ENCODE data around the gene TP63.

TP63 gene

DNA sequence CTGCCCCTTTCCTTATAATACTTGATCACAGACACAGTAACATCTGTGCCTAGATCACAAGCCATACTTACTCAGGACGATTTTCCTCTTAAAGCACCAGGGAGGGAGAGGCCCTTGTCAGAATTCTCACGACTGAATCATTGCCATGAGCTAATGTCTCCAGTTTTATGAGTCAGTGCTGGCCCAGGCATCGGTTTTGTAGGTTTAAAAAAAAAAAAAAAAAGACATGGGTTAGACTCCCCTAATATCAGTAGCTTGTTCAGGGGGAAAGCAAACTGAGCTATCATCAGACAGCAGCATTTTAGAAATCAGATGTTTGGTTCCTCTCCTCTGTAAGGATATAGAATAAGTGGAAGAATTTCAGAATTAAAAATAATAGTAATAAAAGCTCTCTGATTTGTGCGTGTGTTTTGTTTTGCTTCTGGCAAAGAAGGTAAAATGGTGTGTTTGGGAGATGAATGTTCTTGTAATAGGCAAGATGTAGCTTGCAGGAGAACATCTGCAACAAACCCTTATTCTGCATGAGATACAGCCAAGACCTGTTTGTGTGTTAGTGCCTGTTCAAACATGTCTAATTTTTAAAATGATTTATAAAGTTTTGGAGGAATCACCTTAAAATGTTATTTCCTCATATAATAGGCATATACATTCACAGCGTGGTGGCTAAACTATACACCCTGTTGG is 193.6 kb downstream of the TP63 start:
- no peak for DNase-seq

DNA sequence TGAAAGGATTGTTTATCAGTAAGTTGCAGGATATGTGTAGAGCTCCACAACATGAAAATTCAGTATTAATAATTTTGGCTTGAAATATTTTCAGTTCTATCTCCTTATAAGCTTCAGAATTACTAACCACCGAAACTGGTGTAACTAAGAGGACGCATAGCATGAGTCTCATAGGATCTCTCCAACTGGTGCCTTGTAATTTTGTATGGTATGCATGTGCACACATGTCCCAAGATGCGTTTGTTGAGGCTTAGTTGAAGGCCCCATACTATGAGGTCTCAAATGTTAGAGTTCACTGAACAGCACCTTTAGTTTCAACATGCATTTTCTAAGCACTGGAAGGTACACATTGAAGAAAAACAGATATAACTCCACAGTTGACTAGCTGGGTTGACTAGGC is 195.4 kb downstream of the TP63 start:
- DNase-seq, result no peak

DNA sequence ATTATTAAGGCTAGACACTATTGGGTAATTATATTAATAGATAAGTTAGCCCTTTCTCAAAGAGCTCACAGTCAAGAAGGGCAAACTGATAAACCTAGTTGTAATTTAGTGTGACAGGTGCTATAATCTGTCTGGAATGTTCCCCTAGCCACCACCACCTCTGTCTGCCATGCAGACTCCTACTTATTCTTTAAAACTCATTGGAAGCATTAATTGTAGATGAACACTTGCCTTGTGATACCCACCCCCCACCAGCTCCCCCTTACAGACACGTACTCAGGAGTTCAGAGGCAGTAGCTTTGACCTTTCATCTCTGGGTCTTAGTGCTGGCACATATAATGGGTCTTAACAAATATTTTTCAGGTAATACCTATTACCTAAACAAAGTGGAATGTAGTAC is 195.9 kb downstream of the TP63 start:
- no peak for DNase-seq

DNA sequence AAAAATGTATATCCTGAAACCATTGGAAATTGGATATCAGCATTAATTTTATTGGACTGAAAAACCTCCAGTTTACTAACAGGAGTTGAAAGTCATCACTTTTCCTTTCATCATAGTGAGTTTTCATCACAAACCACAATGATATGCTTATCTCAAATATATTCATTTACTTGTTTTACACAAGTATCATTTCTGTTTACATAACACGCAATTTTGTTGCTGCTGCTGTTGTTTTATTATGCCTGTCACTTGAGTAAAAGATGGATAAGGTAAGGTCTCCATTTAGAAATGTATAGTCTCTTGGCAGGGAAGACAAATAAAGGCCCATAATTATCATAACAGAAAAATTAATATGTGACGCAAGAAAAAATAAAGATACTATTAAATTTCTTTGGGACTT is 199.2 kb downstream of the TP63 start:
- DNase-seq, result no peak

DNA sequence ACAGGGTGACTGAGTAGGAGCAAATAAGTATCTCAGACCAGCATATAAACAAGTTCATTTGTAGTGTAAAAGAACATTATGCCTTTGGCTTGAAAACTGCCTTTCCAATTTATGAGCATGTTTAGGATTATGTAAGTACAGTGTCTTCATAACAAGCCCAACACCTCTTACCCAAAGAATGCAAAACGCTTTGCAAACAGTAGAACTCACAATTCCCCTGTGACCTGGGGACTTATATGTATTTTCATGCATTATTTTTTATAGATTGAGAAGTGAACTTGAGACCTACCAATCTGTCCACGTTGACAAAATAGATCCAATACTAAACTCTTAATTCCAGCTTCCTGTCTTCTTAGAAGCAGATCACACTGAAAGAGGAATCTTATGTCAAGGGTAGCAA is 202.1 kb downstream of the TP63 start:
- no peak for DNase-seq

DNA sequence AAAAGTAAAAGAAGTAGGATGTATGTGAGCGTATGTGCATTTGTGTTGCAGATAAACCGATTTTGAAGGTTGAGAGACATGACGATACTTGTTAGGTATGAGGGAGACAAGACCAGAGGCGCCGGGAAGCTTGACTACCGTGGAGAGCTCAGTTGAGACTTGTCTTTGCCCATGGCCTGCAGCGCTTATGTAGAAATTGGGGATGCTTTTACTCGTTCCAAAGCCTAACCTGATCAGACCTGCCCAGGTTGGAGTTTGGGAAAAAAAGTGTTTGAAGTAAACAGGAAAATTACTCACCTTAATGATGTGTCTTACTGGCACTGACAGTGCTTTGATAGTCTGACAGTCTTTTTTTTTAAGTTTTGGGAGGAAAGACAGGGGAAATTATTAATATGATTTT is 202.8 kb downstream of the TP63 start:
- DNase-seq, result no peak

DNA sequence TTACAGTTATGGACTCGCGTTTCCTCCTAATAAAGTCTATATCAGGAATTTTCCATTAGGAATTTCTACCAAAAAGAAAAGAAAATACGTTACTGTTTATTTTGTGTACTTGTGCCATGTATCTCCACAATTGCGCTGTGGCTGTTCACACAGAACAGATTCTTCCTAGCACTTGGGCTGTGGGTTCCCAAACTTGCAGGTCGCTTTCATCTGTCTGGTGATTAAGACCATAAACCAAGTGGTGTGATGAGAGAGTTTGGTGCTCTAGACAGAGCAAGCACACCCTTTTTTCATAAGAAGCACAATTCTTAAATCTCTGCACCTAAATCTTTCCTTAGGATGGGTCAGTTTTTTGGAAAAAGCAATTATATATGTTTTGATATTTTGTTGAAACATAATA is 203.3 kb downstream of the TP63 start:
- no peak for DNase-seq

DNA sequence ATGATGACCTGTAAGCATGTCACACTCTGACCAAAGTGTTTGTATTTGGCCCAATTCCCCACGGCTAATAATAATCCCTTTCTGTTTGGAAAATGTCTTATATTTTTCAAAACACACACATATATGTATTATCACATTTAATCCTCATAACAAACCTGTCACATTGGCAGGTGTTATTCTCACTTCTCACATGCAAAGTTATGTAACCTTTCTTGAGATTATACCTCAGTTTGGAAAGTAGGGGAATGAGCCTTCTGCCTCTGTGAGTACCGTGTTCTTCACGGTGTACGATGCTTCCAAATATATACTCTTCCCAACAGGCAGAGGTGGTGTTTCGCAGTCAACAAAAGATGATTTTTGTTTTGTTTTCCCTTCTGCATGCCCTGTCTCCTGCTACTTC is 205.6 kb downstream of the TP63 start:
- DNase-seq, result no peak

DNA sequence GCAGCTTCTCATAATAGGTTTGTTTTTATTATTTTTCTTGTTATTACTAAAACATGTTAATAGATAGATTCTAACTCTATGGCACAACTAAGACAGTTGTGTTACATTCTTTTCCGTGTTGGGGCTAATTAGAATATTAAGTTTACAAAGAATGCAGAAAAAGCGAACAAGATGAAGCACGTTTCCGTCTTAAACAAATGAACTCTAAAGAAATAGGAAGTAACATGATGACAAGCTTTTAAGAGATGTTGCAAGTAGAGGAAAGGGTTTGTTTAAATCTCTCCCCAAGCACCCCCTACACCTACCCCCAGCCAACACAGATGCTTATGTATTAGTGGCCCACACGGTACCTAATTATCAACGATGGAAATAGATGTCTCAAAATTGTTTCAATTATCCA is 207.1 kb downstream of the TP63 start:
- DNase-seq, result no peak

DNA sequence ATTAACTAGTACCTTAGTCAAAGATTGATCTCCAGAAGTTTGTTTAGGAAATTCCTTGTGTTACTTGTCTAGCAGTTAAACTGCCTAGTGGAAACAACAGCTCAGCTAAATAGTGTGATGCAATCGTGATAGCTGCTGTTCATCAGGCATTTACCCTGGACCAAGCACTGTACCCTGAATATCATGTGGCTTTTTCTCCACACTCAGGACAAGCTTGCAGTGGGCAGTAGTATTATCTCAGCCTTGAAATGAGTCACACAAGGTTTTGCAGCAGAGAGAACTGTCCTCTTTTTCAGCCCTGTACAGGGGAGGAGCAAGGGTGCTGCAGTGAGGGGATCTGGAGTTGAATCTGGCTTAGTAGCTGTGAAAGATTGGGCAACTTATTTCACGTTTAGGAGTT is 208.4 kb downstream of the TP63 start:
- DNase-seq, result no peak

DNA sequence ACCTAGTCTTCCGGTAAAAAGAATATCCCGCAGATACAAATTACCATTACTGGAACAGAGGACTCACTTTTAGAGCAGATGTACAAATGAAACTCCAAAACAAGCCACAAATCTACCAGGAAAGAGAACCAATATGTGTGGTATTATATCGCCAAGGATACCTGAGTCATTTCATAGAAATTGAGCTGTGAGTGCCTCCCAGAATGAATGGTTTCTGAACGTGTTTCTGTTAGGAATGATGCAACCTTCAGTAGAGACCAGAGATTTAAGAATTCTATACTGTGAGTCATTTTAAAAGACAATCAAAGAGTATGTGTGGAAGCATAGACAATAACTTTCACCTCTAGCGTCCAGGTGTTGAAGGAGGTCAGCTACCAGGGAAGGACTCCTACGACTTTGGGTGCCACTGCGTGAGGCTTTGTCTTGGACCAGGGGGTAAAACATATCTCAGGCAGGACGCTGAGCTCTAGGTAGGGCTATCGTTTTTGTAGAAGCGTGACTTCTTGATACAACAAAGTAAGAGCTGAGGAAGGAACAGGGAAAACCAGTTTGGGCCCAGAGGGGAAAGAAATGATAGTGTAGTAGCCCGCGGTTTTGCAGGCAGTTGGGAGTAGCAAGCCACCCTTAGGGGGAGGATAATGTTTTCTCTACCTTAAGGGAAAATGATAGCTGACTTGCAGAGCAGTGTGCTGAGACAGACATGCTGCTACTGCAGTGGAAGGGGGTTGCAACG is 210.4 kb downstream of the TP63 start:
- peak in 1 of 5 experiments; percentile 58 for DNase-seq

DNA sequence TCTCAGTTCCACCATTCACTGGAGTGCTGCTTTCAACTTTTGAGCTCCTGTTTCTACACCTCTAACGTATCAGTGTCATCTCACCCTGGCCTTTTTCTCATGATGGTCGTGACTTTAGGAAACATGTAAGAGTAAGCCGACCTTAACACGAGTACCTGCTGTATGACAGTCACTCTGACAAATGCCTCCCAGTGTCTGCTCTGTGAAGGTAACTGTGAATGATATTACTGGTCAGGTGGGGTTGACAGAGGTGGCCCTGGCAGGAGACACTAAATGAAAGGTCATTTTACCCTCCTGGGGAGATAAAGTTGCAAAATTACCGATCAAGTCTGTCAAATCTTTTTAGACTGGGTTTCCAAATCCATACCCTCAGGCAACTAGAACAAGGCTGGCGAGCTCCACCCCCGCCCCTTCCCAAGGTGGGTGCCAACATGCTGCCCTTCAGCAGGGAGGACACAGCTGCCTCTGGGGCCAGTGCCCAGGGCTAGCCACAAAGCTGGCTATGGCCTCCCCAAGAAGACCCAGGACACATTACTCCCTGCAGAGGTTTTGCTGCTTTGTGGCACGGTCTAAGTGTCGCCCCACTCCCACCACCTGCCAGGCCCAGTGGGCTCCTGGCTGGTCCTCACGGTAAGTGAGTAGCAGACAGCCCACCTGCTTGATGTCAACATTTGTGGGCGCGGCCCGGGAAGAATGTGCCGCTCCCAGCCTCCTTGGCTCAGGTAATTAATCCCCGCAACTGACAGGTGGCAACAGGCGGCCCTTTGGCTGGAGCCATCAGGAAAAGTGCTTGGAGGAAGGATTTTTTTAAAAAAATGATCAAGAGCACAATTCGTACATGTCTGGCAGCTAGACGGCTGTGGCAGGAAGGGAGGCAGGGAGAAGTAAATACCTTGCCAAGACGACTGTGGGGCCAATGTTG is 211.8 kb downstream of the TP63 start:
- DNase-seq, result no peak

DNA sequence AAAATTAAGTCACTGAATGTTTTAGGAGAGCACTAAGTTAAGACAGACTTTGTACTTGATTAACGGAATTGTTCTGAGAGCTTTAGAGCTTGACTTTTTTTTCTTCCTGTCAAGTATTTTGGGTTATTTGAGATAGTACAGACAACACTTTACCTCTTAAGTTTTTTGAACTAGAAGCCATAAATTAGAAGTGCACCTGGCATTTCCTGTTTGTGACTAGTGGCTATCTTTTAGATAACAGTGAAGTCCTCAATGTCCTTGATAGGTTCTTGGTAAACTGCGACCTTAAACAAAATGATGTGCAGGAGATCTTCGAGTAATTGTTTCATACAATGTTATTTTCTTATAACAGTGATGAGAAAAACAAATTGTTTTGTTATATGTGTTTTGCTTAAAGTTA is 213.9 kb downstream of the TP63 start:
- DNase-seq, result no peak

DNA sequence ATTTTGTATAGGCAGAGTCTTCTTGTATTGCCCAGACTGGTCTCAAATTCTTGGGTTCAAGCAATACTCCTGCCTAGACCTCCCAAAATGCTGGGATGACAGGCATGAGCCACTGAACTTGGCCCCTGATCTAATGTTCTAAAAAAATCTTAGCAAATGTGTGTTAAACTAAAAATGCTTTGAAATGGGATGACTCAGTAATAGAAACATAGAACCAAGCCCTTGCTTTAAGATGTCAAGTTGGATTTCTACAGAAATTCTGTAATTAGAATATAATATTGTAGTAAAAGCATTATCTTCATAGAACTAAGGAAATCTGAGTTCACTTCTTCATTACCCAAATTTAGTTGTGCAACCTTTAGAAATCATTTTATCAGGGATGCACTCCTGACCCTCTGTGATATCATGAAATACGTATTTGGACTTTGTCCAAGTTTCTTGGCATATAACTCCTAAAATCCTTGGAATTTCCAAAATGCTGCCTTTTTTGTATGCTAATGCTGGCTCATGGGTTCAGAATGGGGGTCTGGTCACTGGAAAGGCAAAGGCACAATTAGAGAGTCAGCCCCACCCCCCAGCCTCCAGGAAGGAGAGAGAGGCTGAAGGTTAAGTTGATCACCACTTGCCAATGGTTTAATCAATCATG is 217.3 kb downstream of the TP63 start:
- DNase-seq, result no peak

DNA sequence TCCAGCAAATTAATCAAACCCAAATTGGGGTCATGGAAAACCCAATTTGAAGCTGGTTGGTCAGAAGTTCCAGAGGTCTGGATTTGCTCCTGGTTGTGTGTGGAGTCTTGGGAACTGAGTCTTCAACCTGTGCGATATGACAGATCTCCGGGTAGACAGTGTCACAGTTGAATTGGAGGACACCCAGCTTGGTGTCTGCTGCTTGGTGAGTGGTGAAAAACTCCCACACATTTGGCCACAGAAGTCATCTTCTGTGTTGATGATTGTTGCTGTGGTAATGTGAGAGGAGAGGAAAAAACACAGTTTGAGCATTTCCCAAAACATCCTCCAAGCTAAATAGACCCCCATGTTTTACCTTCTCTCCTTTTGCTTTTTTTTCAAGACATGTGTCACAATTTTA is 218.1 kb downstream of the TP63 start:
- DNase-seq, result peak in 1 of 5 experiments; percentile 2

DNA sequence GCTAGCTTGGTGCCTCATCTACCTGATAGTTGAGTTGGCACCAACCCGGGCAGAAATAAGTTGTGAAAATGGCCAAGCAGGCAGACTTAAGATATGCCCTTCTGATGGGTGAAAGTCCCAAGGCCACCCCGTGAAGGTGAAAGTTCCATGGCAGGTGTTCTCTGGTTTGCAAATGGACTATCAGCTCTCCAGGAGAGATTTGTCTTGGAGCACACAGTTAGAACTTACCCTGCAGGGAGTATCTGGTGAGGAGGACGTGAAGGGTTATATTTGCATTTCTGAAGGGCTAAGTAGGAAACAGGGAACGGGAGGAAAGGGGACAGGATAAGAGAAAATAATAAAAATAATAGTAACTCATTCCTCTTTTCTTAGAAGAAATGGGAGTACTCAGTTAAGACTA is 220.5 kb downstream of the TP63 start:
- DNase-seq, result no peak

DNA sequence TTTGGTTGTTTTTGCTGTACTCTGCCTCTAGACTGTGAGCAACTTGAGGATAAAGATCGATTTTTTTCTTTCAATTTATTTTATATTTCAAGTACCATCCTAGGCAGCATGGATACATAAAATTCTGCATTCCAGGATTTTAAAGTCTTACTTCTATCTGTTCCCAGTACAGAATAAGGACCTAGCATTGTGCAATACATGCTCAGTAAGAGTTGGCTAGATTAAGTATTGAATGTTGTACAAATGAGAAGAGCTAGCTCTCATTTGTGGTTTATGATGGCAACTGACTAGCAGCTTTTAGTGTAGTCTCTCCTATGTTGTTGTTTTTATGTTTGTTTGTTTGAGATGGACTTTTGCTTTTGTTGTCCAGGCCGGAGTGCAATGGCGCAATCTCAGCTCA is 222.7 kb downstream of the TP63 start:
- DNase-seq, result no peak

DNA sequence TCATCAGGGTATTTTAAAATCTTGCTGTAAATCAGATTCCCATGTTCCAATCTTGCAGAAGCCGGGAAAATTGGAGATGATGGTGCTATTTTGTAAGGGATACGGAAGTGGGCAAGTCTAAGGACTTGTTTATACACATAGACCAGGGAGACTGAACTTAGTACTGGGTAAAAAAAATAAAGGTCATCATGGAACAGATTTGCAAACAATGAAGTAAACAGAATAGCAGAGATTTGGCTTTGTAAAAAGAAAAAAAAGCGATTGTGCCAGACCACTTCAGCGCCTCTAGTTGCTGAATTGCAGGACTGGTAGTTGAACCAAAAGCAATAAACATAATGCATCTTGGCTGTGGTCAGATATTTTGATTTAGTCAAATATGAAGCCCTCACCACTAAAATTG is 229.1 kb downstream of the TP63 start:
- no peak for DNase-seq

DNA sequence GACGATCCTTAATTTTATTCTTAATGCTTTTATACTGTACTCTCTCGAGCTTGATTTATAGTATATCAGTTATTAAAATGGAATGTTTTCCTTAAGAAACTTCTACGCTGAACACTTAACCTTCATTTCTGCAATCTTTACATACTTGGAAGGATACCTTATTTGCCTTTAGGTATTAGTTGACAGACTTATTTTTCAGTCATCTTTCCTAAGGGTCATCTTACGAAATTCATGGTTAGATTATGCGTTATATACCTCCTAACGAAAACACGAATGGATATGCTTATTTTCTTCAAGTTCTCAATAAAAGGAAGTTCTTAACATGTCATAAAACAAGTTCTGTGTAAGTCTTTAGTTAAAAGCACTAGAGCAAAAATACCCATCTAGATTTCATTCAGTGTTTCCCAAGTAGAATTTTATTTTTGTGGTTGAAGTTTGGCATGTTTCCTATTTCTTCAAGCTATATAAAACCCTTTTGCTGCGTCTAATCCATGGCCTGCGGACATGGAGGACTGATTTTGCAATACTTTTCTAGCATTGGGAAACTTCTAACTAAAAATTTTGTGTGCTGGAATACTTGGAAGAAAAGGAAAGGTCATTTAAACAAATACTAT is 231.3 kb downstream of the TP63 start:
- DNase-seq, result no peak

DNA sequence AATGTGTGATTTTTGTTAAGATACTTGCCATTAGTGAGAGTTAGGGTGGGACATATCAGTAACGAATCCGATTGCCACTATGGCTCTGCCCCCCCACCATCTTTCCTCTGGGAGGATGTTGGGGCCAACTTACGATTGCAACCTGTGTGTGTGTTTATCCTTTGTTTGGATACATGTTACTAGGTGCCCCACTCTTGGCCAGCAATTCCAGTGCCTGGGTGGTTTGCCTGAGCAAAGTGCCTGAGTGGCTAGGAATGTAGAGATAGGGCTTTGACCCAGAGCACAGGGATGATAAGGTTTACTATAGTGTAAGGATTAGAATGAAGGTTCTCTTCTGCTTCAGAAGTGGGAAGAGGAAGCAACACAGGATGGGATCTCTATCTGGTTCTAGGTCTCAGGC is 231.8 kb downstream of the TP63 start:
- DNase-seq, result no peak

DNA sequence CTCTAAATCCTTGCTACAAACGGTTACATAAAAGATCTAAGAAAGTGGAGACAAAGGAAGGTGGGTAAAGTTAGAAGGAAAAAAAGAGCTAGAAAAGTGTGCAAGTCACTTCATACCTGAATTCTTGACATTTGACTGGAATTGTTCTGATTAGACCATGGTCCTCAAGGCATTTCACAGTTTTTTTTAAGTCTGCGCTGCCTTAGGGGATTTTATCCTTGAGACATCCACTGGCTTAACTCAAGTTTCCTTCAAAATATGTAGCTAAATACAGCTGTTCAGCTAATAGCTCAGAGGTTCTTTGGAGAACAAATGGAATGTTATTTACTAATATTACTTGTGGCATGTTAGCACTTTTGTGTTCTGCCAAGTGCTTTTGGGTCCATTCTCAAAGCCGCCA is 236.9 kb downstream of the TP63 start:
- no peak for DNase-seq

DNA sequence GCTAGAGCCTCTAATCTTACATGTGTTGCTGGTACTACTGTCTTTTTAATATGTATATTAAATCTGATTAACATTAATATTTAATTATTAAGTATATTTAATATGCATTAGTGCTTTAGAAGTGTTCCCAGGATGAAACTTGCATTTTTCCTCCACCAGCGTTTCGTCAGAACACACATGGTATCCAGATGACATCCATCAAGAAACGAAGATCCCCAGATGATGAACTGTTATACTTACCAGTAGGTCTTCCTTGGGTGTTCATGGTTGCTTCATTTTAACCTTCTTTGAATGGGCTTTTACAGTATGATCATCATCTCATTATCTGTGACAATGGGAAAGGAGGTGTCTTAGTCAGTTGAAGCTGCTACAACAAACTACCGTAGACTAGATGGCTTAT is 238.0 kb downstream of the TP63 start:
- DNase-seq, result no peak

DNA sequence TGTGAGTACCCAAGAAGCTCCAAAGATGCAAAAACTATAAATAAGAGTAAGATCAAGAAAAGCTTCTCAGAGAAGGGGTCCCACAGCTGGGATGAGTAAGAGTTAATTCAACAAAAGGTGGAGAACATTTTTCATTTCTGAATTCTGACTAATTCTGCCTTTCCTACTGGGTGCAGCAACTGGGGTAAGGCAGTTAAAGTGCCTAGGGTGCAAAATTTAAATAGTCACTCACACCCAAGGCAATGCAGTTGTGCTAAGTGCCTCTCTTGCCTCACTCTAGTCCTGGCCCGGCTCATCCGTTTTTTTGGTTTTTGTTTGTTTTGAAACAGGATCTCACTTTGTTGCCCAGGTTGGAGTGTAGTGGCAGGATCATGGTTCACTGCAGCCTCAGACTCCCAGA is 240.2 kb downstream of the TP63 start:
- DNase-seq, result no peak

Data from T-helper 2 cell (primary cell).